Kidney (tissue), 22 donors: ENCODE results near the gene ZNF528. TPM values are rescaled to one million over a fixed set of nuclear protein-coding genes. Genes with fewer than 3 reads are reported as not detected.

Source experiments
- DNase-seq, 5 donors: peaks; one replicate each; pipeline ENCODE4 v3.0.0-alpha.2; 2013 to 2020
- FAIRE-seq: peaks from 2 replicates; lab custom pipeline; 2012; peaks lifted over from hg19 to GRCh38; lab: Jason Lieb, UNC
- H3K27ac ChIP-seq, 2 donors: one replicate each; pipeline ENCODE4 v1.7.0; 2013; ENCODE audit warnings: low read depth in 2 of 2, low read length in 2 of 2, inconsistent platforms in 1 of 2
- H3K27me3 ChIP-seq: one replicate; pipeline ENCODE4 v1.7.1; 2013; ENCODE audit warnings: low read length, inconsistent platforms; ENCODE audit not compliant: control insufficient read depth, insufficient read depth
- H3K36me3 ChIP-seq, 3 donors: one replicate each; pipeline versions ENCODE4 v1.7.0 to v1.7.1; 2013; ENCODE audit warnings: low read length in 3 of 3, control low read depth in 1 of 3, inconsistent platforms in 1 of 3; ENCODE audit not compliant: insufficient read depth in 3 of 3, control insufficient read depth in 2 of 3
- H3K4me1 ChIP-seq, 3 donors: one replicate each; pipeline versions ENCODE4 v1.7.0 to v1.7.1; 2013; ENCODE audit warnings: low read length in 3 of 3, inconsistent platforms in 1 of 3, low read depth in 1 of 3; ENCODE audit not compliant: control insufficient read depth in 2 of 3, insufficient read depth in 2 of 3
- H3K4me3 ChIP-seq, 3 donors: one replicate each; pipeline versions ENCODE4 v1.7.0 to v1.8.1; 2013; ENCODE audit warnings: low read length in 3 of 3, control low read depth in 1 of 3, inconsistent platforms in 1 of 3
- H3K9ac ChIP-seq, 3 donors: one replicate each; pipeline versions ENCODE4 v1.7.0 to v1.7.1; 2013; ENCODE audit warnings: low read length in 3 of 3, control low read depth in 1 of 3, inconsistent platforms in 1 of 3
- H3K9me3 ChIP-seq, 3 donors: one replicate each; pipeline versions ENCODE4 v1.7.0 to v1.7.1; 2013; ENCODE audit warnings: low read length in 3 of 3, control low read depth in 1 of 3, inconsistent platforms in 1 of 3; ENCODE audit not compliant: control insufficient read depth in 2 of 3, insufficient read depth in 1 of 3
- CTCF ChIP-seq: IDR thresholded peaks from 3 replicates; pipeline ENCODE4 v1.5.1; 2012; ENCODE audit warnings: mild to moderate bottlenecking, moderate library complexity, borderline replicate concordance; ENCODE audit not compliant: insufficient read depth; ENCODE audit errors: extremely low read depth
- intact Hi-C: fragments of 100-400 bp; cut with DNase I; formaldehyde crosslinking; loops from one replicate; pipeline ENCODE4 v1.11.1; 2022
- long read RNA-seq, 10 donors: library from polyadenylated mRNA in 1 of 10; unstranded in 1 of 10; transcript quantifications; one replicate each; pipeline ENCODE4 v2.0.0 and lab custom pipeline, GENCODE V29; 2021 to 2026
- polyA plus RNA-seq: library from polyadenylated mRNA; stranded (reverse); fragments of 350-450 nt; fragmentation: Illumina TruSeq; extraction: RNeasy Lipid Tissue Mini Kit (QIAGEN cat#74804); gene quantifications from one replicate; pipeline ENCODE4 v1.2.3, GENCODE V29; 2014; ENCODE audit warnings: low read depth, low replicate concordance; ENCODE audit not compliant: insufficient read depth
- total RNA-seq: library from RNA; stranded (reverse); fragmentation: NEBNext Ultra II Directional; extraction: Animal tissue kit (Norgen Biotek cat#: 25700); gene quantifications from one replicate; pipeline ENCODE4 v1.2.1, GENCODE V29; 2021
- donor health status: control.
- donor health status: control.
- donor health status: control.
- donor health status: control.
- donor health status: control.
- donor health status: DM: yes; HTN: yes; CAD: no.
- donor health status: Normal renal cell carcinoma (clear cell type).

The ZNF528 gene
- 32.0 TPM for total RNA-seq
- polyA plus RNA-seq, result 10.1 TPM
- long read RNA-seq, donor 1, full-length matches to known transcripts, result 8 of 8 reads
- long read RNA-seq, donor 1, partial matches to known transcripts, result 0 of 8 reads
- long read RNA-seq, donor 1, other reads (novel, unspliced or antisense), result 0 of 8 reads
- long read RNA-seq, donor 2, full-length matches to known transcripts, result 20 of 20 reads
- long read RNA-seq, donor 2, partial matches to known transcripts, result 0 of 20 reads
- long read RNA-seq, donor 2, other reads (novel, unspliced or antisense), result 0 of 20 reads
- long read RNA-seq, donor 3, full-length matches to known transcripts, result 31 of 31 reads
- long read RNA-seq, donor 3, partial matches to known transcripts, result 0 of 31 reads
- long read RNA-seq, donor 3, other reads (novel, unspliced or antisense), result 0 of 31 reads
- long read RNA-seq, donor 4, full-length matches to known transcripts, result 24 of 24 reads
- long read RNA-seq, donor 4, partial matches to known transcripts, result 0 of 24 reads
- long read RNA-seq, donor 4, other reads (novel, unspliced or antisense), result 0 of 24 reads
- long read RNA-seq, donor 5, full-length matches to known transcripts, result 1 of 1 reads
- long read RNA-seq, donor 5, partial matches to known transcripts, result 0 of 1 reads
- long read RNA-seq, donor 5, other reads (novel, unspliced or antisense), result 0 of 1 reads
- long read RNA-seq, donor 6, full-length matches to known transcripts, result 6 of 6 reads
- long read RNA-seq, donor 6, partial matches to known transcripts, result 0 of 6 reads
- long read RNA-seq, donor 6, other reads (novel, unspliced or antisense), result 0 of 6 reads
- long read RNA-seq, donor 7, full-length matches to known transcripts, result 3 of 10 reads
- long read RNA-seq, donor 7, partial matches to known transcripts, result 3 of 10 reads
- long read RNA-seq, donor 7, other reads (novel, unspliced or antisense), result 4 of 10 reads
- long read RNA-seq, donor 8, full-length matches to known transcripts, result 11 of 11 reads
- long read RNA-seq, donor 8, partial matches to known transcripts, result 0 of 11 reads
- long read RNA-seq, donor 8, other reads (novel, unspliced or antisense), result 0 of 11 reads
- long read RNA-seq, donor 9, full-length matches to known transcripts, result 3 of 3 reads
- long read RNA-seq, donor 9, partial matches to known transcripts, result 0 of 3 reads
- long read RNA-seq, donor 9, other reads (novel, unspliced or antisense), result 0 of 3 reads
- long read RNA-seq, donor 10, full-length matches to known transcripts, result 30 of 30 reads
- long read RNA-seq, donor 10, partial matches to known transcripts, result 0 of 30 reads
- long read RNA-seq, donor 10, other reads (novel, unspliced or antisense), result 0 of 30 reads

DNA sequence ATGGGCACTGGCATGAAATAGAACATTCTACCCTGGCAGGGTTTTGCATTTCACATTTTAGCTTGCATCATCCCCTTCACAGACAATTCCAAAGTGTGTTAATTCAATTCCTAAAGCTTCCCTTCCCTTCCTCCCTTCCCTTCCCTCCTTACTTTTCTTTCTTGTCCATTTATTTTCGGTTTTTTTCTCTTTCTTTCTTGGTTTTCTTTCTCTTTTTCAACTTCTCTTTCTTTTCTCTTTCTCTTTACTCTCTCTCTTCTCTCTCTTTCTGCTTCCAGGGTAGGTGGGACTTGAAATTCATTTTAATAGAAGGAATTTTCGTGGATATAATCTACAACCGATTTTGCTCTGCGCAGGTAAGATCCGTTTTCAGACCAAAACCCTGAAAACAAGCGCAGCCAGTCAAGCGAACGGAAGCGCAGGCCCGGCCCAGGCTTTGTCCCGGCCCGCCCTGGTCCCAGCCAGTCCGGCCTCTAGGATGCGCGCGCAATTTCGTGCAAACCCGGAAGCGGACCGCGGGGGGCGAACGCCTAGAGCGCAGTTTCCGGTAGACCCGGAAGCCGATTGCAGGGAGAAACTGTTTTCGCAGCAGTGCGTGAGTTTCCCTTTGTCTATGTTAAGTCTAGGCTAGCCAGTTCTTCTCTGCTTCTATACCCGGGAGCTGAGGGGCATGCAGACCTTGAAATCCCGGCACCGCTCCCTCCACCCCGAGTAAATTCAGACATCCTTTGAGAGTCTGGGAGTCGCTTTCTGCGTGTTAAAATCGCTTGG is at the start of gene ZNF528:
ZNF528 (plus strand) TSS at position 540 of the 771 bp plus-strand sequence. CDS start 4,165 bp downstream, outside the sequence.
- Histone ChIP-seq H3K9me3 (peaks cover 0 to 8% (median 4%) of the 10 kb centered on the region in 3 donors), H3K4me3 (peak within 1 kb of the TSS; percentile 76 to 97 (median 93)), H3K27ac (peak within 1 kb of the TSS in 1 of 2 donors; percentile 60), H3K27me3 (no peaks in the 10 kb centered on the region), H3K36me3 (peaks cover 10 to 19% (median 16%) of the 10 kb centered on the region in 3 donors), H3K4me1 (peaks cover 0 to 10% (median 6%) of the 10 kb centered on the region in 3 donors), H3K9ac (peak within 1 kb of the TSS; percentile 60 to 79 (median 78))
- DNase-seq, result peak; percentile 97 to 99 (median 98)
- no peak for TF ChIP-seq CTCF
- intact Hi-C loops, result no loop called here
- peak; percentile 56 for FAIRE-seq

GRCh38 chr19:52351512-52351911 is 46.1 kb upstream of the ZNF528 start:
- intact Hi-C loops, result no loop called here
- no peak for FAIRE-seq

More at GRCh38 chr19:52351512-52351911, 46.1 kb upstream of the ZNF528 start:
- H3K4me1 ChIP-seq, result no peaks in the 10 kb centered on the region
- no peak overlapping the region for H3K9ac ChIP-seq
- no peak for TF ChIP-seq CTCF
- peaks cover 4 to 49% (median 12%) of the 10 kb centered on the region in 3 donors for H3K36me3 ChIP-seq
- H3K4me3 ChIP-seq, result no peak overlapping the region
- no peak overlapping the region for H3K27ac ChIP-seq
- peak in 2 of 5 donors; percentile 8 to 12 for DNase-seq
- no peaks in the 10 kb centered on the region for H3K9me3 ChIP-seq
- no peaks in the 10 kb centered on the region for H3K27me3 ChIP-seq
